Hematopoietic multipotent progenitor cell treated with erythropoietin and hydrocortisone succinate and interleukin-3 and kit ligand, for 17 days (in vitro differentiated cells): ENCODE data around the gene NUAK1.
"Not testable (repeated sequence)": the region's sequence is repeated elsewhere in the genome, so short reads cannot be mapped to it uniquely, and the experiment has no call there.

ENCODE experiments used
- DNase-seq: peaks from one replicate; pipeline ENCODE4 v3.0.0-alpha.2; 2015; ENCODE audit warnings: low spot score

The NUAK1 gene

GRCh38 chr12:106146987-106147386 lies 8.2 kb upstream of the NUAK1 start:
- no peak for DNase-seq

- no peak for DNase-seq
These were observed 7.0 kb upstream of the NUAK1 start for GRCh38 chr12:106145539-106146447.

- no peak for DNase-seq
These were observed 6.1 kb upstream of the NUAK1 start for GRCh38 chr12:106144847-106145246.

GRCh38 chr12:106142591-106143261 lies 4.0 kb upstream of the NUAK1 start:
- no peak for DNase-seq

- not testable (repeated sequence) for DNase-seq
These were observed 3.2 kb upstream of the NUAK1 start for GRCh38 chr12:106141920-106142319.

GRCh38 chr12:106141452-106141851 lies 2.7 kb upstream of the NUAK1 start:
- no peak for DNase-seq

GRCh38 chr12:106141003-106141402 lies 2.2 kb upstream of the NUAK1 start:
- no peak for DNase-seq

- no peak for DNase-seq
These were observed 1.7 kb upstream of the NUAK1 start for GRCh38 chr12:106140223-106140986.

GRCh38 chr12:106139422-106140171 lies 843 bp upstream of the NUAK1 start:
- no peak for DNase-seq

- no peak for DNase-seq
These were observed 459 bp downstream of the NUAK1 start for GRCh38 chr12:106138357-106138632.

- no peak for DNase-seq
These were observed 1.0 kb downstream of the NUAK1 start for GRCh38 chr12:106137530-106138356.

GRCh38 chr12:106136263-106136662 lies 2.5 kb downstream of the NUAK1 start:
- peak; percentile 53 for DNase-seq

- no peak for DNase-seq
These were observed 3.0 kb downstream of the NUAK1 start for GRCh38 chr12:106135781-106136180.

- no peak for DNase-seq
These were observed 3.7 kb downstream of the NUAK1 start for GRCh38 chr12:106135075-106135474.

GRCh38 chr12:106134294-106134949 lies 4.3 kb downstream of the NUAK1 start:
- no peak for DNase-seq

GRCh38 chr12:106133136-106134087 lies 5.3 kb downstream of the NUAK1 start:
- no peak for DNase-seq

GRCh38 chr12:106132175-106133135 lies 6.3 kb downstream of the NUAK1 start:
- DNase-seq: no peak

GRCh38 chr12:106131676-106132075 lies 7.1 kb downstream of the NUAK1 start:
- DNase-seq: no peak
